Measurements from ENCODE around the gene NRG2.

NRG2 gene

DNA sequence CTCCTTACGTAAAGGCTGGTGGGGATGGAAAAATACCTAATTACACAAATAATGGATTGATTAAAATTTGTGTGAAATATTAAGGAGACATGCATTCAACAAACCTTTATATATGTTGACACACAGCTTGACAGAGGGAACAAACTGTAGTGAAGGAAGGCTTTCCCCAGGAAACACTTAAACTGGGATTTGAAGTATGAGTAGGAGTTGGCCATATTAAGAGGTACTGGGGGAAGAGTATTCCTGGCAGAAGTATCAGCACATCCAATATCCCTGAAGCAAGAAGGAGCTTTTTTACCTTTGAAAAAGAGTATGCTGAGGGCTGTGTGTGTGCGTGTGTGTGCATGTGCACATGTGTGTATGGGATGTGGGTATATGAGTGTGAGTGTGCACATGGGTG lies 136.4 kb downstream of the NRG2 start:
- H3K4me1 Mint-ChIP-seq = no peaks in the 10 kb centered on the region
- no peaks in the 10 kb centered on the region for H3K36me3 Mint-ChIP-seq
- peaks cover 17% of the 10 kb centered on the region for H3K27me3 Mint-ChIP-seq
- H3K4me3 Mint-ChIP-seq = no peak overlapping the region
- no peaks in the 10 kb centered on the region for H3K9me3 Mint-ChIP-seq
- ATAC-seq = no peak
- no peak overlapping the region for H3K27ac Mint-ChIP-seq

DNA sequence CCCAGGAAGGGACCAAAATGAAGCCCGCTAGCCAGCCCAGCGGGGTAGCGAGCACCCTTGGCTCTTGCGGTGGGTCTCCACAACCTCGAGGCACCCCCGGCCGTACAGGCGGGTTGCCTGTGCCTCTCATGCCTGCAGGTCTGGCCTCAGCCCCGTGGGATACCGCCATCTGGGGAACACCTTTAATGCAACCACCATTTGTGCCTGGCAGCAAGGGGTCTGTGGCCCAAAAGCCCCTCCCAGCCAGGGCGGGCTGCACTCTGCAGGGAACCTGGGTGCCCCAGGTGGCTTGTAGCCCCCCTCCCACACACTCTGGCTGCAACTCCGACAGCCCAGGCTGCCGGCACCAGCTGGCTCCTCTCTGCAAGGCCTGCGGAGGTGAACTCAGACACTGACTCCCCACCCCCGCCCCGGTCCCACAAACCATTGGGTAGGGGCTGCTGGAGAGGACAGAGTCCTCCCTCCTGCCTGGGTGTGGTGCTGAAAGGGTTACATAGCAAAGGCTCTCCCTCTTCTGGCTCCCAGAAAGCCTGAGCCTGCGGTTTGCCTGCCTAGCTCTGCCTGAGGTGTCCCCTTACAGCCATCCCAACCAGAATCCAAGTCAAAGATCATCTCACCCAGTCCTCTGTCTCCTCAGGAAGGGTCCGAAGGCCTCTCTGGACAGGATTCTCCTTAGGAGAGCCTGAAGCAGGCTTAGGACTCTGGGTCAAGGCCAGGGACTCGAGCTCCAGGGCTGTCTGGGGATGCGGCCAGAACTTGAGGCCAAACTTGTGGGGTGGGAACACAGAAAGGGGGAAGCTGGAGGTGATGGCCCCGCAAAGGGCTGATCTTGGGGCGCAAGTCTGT lies 138.1 kb downstream of the NRG2 start:
- Mint-ChIP-seq H3K27me3 (peaks cover 27% of the 10 kb centered on the region), H3K4me3 (no peak overlapping the region), H3K9me3 (no peaks in the 10 kb centered on the region), H3K36me3 (no peaks in the 10 kb centered on the region), H3K27ac (no peak overlapping the region), H3K4me1 (no peaks in the 10 kb centered on the region)
- ATAC-seq = no peak

DNA sequence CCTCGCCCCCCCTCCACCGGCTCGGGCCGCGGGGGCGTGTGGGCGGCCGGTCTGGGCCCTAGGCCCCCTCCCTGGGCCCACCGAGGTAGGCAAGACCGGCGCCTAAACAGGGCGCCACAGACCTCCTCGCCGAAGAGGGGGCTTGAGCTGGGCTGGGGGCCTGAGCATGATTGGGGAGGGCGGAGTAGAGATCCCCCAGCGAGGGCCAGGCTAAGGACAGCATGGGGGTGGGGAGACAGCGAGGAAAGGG lies 138.6 kb downstream of the NRG2 start:
- H3K36me3 Mint-ChIP-seq = no peaks in the 10 kb centered on the region
- H3K4me1 Mint-ChIP-seq = no peaks in the 10 kb centered on the region
- no peak overlapping the region for H3K27ac Mint-ChIP-seq
- H3K27me3 Mint-ChIP-seq = peaks cover 27% of the 10 kb centered on the region
- H3K4me3 Mint-ChIP-seq = peak overlapping the region; percentile 19
- H3K9me3 Mint-ChIP-seq = no peaks in the 10 kb centered on the region
- no peak for ATAC-seq

DNA sequence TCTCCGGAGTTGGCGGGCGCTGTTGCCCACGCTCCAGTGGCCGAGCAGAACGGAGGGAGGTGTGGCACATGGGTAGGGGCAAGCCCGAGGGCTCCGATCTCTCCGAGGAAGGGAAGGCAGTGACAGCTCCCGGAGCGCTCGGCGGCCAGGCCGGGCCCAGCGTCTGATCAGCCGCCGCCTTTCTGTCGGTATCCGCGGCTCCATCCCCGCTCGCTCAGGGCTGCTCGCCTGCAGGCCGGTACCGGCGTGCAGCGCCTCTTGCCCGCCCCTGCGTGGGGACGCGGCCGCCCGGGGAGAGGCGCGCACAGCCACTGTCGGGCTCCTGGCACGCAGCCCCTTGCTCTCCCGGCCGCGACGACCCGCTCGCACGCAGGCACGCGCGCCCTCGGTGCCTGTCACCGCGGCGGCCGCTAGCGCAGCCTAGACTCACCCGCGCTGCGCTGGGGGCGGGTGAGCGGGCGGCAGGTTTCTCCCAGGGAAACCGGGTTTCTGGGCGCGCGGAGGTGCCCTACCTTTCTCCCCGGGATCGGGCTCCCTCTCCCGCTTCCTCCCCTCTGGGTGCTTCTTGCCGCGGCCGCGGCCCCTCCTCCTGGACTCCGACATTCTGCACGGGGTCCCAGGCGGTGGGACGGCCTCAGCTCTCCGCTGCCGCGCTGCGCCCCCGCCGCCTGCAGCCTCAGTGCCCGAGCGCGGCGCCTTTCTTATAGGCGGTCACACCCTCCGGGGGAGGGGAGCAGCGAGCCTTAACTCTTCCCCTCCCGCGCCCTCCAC lies 139.1 kb downstream of the NRG2 start:
- H3K4me1 Mint-ChIP-seq = no peaks in the 10 kb centered on the region
- H3K4me3 Mint-ChIP-seq = peak overlapping the region; percentile 60
- no peaks in the 10 kb centered on the region for H3K36me3 Mint-ChIP-seq
- peak; percentile 58 for ATAC-seq
- no peak overlapping the region for H3K27ac Mint-ChIP-seq
- no peaks in the 10 kb centered on the region for H3K9me3 Mint-ChIP-seq
- peaks cover 29% of the 10 kb centered on the region for H3K27me3 Mint-ChIP-seq

DNA sequence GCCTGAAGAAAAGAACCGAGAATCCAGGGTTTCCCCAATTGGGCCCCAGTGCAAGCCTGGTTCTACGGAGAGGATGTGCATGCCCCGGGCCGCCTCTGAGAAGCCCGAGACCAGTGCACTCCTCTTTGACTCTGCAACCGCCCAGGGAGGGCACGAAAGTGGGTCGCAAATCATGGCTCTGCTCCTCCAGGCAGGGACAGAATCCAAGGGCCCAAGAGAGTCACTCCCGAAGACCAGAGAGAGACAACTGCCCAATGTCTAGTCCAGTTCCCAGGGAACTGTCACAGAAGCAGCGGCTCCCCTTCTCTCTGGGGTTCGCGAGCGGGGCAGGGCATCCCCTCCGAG lies 139.7 kb downstream of the NRG2 start:
- Mint-ChIP-seq H3K36me3 (no peaks in the 10 kb centered on the region), H3K9me3 (no peaks in the 10 kb centered on the region), H3K27me3 (peaks cover 35% of the 10 kb centered on the region), H3K27ac (no peak overlapping the region), H3K4me3 (peak overlapping the region; percentile 60), H3K4me1 (no peaks in the 10 kb centered on the region)
- ATAC-seq = peak; percentile 4

DNA sequence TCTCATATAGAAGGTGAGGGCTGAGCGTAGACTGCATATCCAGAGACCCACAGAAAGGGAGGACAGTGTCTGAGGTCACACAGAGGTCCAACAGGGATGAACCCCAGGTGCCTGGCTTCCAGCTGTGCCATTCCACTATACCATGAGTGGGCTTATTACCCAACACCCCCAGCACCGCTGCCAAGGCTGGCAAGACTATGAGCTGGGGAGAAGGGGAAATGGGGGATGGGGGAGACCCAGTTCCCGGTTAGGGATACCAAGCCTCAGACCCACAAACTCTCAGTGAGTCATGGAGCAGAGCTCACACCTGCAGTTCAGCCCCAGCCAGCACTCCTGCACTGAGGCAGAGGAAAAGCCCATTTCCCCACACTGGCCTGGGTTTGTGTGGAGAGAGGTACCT lies 141.1 kb downstream of the NRG2 start:
- H3K27me3 Mint-ChIP-seq = peaks cover 36% of the 10 kb centered on the region
- H3K36me3 Mint-ChIP-seq = no peaks in the 10 kb centered on the region
- H3K9me3 Mint-ChIP-seq = no peaks in the 10 kb centered on the region
- H3K4me3 Mint-ChIP-seq = no peak overlapping the region
- ATAC-seq = no peak
- no peaks in the 10 kb centered on the region for H3K4me1 Mint-ChIP-seq
- H3K27ac Mint-ChIP-seq = no peak overlapping the region

DNA sequence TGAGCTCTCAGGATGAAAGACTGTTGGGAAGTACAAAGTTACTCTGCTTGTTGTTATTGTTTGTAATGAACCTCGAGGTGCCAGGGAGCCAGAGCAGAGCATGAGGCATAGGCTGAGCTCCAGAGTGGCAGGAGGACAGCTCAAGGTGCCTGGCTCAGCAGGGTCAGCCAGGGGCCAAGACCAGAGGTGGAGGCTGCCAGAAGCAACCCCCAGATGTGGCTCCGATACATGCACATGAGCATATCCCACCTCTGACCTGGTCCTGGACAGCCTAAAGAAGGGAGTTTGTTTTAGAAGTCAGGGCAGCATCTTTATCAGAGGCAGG lies 141.9 kb downstream of the NRG2 start:
- Mint-ChIP-seq H3K4me3 (no peak overlapping the region), H3K4me1 (no peaks in the 10 kb centered on the region), H3K27me3 (peaks cover 36% of the 10 kb centered on the region), H3K27ac (no peak overlapping the region), H3K36me3 (no peaks in the 10 kb centered on the region), H3K9me3 (no peaks in the 10 kb centered on the region)
- ATAC-seq = no peak

DNA sequence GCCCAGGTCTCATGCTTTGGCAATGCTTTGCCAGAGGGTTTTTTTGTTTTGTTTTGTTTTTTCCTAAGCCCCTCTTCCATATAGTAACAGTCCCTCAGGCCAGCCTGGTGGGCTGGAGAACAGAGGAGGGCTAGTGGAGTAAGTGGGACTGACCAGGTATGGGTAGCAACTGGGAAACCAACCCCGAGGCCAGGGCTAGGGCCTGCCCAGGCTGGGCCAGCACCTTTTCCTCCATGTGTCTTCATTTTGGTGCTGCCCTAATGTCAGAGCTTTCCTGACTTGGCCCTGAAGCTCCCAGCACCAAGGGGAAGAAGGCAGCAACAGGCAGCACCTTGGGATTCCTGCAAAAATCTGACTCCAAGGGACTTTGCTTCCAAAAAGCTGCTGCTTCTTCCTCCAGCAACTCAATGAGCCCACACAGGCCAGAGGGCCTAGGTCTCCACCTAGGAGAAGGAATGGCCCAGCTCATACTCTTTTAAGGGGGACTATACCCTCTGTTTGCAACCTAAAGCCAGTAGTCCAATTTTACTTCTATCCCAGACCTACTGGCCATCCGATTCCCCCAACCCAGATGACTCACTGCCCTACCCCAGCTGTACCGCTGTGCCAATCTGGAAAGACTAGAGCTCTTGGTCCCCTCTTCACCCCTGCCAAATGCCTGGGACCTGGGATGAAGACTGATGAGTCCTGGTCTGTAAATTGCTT lies 142.4 kb downstream of the NRG2 start:
- Mint-ChIP-seq H3K9me3 (no peaks in the 10 kb centered on the region), H3K36me3 (no peaks in the 10 kb centered on the region), H3K4me1 (no peaks in the 10 kb centered on the region), H3K27ac (no peak overlapping the region), H3K27me3 (peaks cover 36% of the 10 kb centered on the region), H3K4me3 (no peak overlapping the region)
- no peak for ATAC-seq

DNA sequence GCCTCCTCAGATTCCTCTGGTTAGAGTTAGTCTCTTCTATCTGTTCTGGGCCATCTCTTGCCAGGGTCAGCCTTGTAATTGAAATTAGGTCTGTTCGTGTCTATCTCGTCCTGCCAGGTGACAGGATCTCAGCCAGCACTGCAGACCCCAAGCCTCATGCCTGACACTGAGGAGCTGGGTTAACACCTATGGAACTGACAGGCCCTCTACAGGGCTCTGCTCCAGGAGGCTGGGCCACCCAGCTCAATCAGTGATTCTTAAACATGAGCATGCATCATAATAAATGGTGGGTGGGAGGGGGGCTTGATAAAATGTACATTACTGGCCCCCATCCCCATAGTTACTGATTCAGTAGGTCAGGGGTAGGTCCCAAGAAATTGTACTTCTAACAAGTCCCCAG lies 144.1 kb downstream of the NRG2 start:
- H3K27ac Mint-ChIP-seq = no peak overlapping the region
- H3K9me3 Mint-ChIP-seq = no peaks in the 10 kb centered on the region
- H3K4me3 Mint-ChIP-seq = no peak overlapping the region
- ATAC-seq = no peak
- H3K27me3 Mint-ChIP-seq = peaks cover 53% of the 10 kb centered on the region
- no peaks in the 10 kb centered on the region for H3K36me3 Mint-ChIP-seq
- H3K4me1 Mint-ChIP-seq = no peaks in the 10 kb centered on the region

DNA sequence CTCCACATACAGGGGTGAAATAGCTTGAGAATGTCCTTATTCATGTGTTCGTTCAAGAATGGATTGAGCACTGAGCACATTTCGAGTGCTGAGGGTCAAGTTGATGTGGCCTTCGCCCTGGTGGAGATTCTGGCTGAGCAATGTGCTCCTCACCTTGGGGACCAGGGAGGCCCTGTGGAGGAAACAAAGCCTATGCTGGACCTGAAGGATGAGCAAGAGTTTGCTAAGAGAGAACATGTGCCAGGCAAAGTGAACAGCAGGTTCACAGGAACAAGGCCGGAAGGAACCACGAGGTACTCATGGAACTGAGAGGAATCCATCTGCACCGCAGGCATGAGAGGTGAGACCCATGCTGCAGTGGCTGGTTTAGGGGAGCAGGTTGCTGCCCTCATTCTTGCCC lies 145.1 kb downstream of the NRG2 start:
- H3K4me3 Mint-ChIP-seq = no peak overlapping the region
- no peaks in the 10 kb centered on the region for H3K4me1 Mint-ChIP-seq
- H3K9me3 Mint-ChIP-seq = no peaks in the 10 kb centered on the region
- H3K27me3 Mint-ChIP-seq = peaks cover 56% of the 10 kb centered on the region
- no peaks in the 10 kb centered on the region for H3K36me3 Mint-ChIP-seq
- no peak for ATAC-seq
- no peak overlapping the region for H3K27ac Mint-ChIP-seq

DNA sequence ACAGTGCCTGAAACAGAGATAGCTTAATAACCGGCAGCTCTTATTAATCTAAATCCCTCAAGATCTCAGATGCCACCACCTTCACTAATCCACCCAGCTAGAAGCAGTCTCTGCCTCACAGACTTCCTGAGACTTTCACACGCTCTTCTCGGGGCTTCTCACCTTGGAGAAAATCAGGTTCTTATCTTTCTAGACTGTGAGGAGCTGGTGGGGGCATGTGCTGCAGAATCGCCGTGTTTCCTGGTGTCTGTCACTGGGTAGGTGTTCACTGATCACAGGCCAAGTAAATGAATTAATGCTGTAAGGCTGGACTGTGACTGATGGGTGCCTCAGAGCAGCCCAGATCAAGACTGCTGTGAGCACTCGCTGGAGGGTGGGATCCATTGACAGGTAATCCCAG lies 145.8 kb downstream of the NRG2 start:
- no peak overlapping the region for H3K4me3 Mint-ChIP-seq
- H3K36me3 Mint-ChIP-seq = no peaks in the 10 kb centered on the region
- H3K4me1 Mint-ChIP-seq = no peaks in the 10 kb centered on the region
- no peak for ATAC-seq
- H3K9me3 Mint-ChIP-seq = no peaks in the 10 kb centered on the region
- H3K27me3 Mint-ChIP-seq = peaks cover 52% of the 10 kb centered on the region
- H3K27ac Mint-ChIP-seq = no peak overlapping the region

DNA sequence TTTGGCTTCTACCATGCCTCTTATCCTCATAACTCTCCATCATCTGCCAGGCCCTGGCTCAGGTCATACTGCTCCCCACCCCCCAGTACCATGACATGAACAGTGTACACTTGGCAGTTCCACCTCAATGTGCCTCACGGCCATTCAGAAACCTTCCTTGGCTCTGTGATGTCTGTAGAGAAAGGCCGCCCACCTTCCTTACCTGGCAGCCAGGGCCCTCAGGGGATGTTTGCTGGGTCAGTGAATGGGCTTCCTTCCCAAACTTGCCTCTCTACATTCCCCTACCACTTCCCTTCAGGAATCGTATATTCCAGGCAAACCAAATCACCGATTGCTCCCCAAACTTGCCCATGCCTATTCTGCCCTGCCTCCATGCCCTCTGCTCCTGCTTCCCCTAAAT lies 146.4 kb downstream of the NRG2 start:
- ATAC-seq = no peak
- H3K4me3 Mint-ChIP-seq = no peak overlapping the region
- H3K4me1 Mint-ChIP-seq = no peaks in the 10 kb centered on the region
- H3K36me3 Mint-ChIP-seq = no peaks in the 10 kb centered on the region
- H3K27me3 Mint-ChIP-seq = peaks cover 51% of the 10 kb centered on the region
- H3K9me3 Mint-ChIP-seq = no peaks in the 10 kb centered on the region
- no peak overlapping the region for H3K27ac Mint-ChIP-seq

DNA sequence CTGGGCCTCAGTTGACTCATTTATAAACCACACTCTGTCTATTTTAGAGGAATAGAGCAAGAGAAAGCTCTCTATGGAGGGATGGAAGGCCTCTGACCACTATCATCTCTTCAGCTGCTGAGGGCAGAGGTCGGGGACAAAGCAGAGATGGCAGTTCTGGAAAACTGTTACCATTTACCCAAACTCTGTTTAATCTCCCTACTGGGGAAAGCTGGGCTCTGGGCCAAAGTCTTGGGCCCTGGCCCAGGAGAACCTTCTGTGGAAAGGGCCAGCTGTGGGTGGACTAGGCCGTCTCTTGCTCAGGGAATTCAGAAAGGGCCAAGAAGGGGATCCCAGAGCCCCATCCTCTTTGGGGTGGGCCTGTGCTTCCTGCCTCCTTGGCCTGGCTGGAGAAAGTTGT lies 147.5 kb downstream of the NRG2 start:
- H3K9me3 Mint-ChIP-seq = no peaks in the 10 kb centered on the region
- no peak for ATAC-seq
- H3K27me3 Mint-ChIP-seq = peaks cover 47% of the 10 kb centered on the region
- no peaks in the 10 kb centered on the region for H3K4me1 Mint-ChIP-seq
- no peak overlapping the region for H3K27ac Mint-ChIP-seq
- H3K4me3 Mint-ChIP-seq = no peak overlapping the region
- no peaks in the 10 kb centered on the region for H3K36me3 Mint-ChIP-seq

DNA sequence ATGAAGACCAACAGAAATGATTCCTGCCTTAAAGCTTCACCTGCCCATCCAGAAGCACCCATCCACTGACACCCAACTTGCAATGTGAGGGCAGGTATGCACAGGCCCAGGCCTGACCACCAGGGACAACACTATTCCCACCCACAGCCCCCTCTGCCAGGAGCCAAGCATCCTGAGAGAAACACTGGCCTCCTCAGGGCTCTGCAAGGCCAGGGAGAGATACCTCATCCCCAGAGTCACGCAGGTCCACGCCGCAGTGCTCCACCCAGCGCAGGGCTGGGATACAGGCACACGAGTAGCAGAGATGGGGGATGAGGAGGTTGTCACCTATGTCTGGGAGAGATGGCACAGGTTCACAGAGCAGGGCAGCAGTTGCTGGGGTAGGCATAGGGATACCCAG lies 148.1 kb downstream of the NRG2 start:
- H3K4me3 Mint-ChIP-seq = no peak overlapping the region
- H3K9me3 Mint-ChIP-seq = no peaks in the 10 kb centered on the region
- no peaks in the 10 kb centered on the region for H3K4me1 Mint-ChIP-seq
- H3K27me3 Mint-ChIP-seq = peaks cover 52% of the 10 kb centered on the region
- no peaks in the 10 kb centered on the region for H3K36me3 Mint-ChIP-seq
- H3K27ac Mint-ChIP-seq = no peak overlapping the region
- ATAC-seq = no peak

DNA sequence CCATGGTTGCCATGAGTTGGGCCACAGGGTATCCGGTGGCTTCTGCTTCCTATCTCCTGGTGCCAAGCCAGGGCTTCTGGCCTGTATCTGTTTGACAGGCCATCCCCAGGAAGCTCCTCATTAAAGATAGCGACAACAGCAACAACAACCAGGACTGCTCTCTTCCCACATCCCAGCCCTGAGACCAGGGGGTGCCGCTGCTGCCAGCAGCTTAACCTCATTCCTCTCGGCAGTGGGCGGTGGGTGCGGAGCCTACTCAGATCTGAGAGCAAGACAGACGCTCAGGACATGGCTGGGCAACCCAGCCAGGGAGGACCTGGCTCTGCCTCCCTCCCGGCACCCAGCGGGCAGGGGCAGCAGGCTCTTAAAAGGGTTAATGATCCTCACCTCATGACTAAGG lies 149.2 kb downstream of the NRG2 start:
- ATAC-seq = no peak
- H3K4me3 Mint-ChIP-seq = no peak overlapping the region
- no peaks in the 10 kb centered on the region for H3K9me3 Mint-ChIP-seq
- peaks cover 53% of the 10 kb centered on the region for H3K27me3 Mint-ChIP-seq
- H3K4me1 Mint-ChIP-seq = no peaks in the 10 kb centered on the region
- H3K36me3 Mint-ChIP-seq = no peaks in the 10 kb centered on the region
- H3K27ac Mint-ChIP-seq = no peak overlapping the region

DNA sequence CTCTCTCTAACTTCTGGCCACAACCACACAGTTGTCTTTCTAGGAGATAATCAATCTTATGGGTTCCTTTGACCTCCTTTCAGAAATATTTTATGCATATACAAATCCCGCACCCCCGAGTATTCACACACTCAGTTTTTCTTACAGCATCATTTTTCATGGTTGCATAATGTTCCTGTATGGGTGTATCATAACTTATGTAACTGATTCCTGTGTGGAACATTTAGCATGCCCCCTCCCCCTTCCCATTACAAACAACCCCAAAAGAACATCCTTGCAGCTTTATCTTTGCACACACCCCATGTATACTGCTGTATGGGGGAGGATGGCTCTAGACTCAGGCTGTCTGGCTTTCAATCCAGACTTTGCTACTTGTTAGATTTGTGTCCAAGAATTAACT lies 153.7 kb downstream of the NRG2 start:
- no peak overlapping the region for H3K27ac Mint-ChIP-seq
- H3K4me3 Mint-ChIP-seq = no peak overlapping the region
- no peak for ATAC-seq
- H3K27me3 Mint-ChIP-seq = peaks cover 70% of the 10 kb centered on the region
- H3K9me3 Mint-ChIP-seq = no peaks in the 10 kb centered on the region
- H3K36me3 Mint-ChIP-seq = no peaks in the 10 kb centered on the region
- H3K4me1 Mint-ChIP-seq = peaks cover 16% of the 10 kb centered on the region

All from stimulated activated memory B cell treated with anti-CD40 and anti-IgM and Interleukin-4, amounts not matched to agents 10 μg/mL and 1 μg/mL and 100 μg/mL, for 72 hours (primary cell).